RWPE2 (cell line): ENCODE measurements around the gene CCDC183.

Source experiments
- ATAC-seq: fragments of 200-7000 bp; cut with Tn5 transposase; 3 replicates; pipeline ENCODE4 v1.9.1; 2021; ENCODE audit warnings: low read depth
- DNase-seq: peaks from one replicate; pipeline ENCODE4 v3.0.0-alpha.2; 2020; ENCODE audit warnings: low spot score
- H3K27ac ChIP-seq: fragments of 450-650 bp; 2 replicates; pipeline ENCODE4 v1.5.1; 2017; ENCODE audit warnings: mild to moderate bottlenecking; ENCODE audit not compliant: poor library complexity, severe bottlenecking
- H3K27me3 ChIP-seq: fragments of 250-450 bp; sonication (Bioruptor Pico); 2 replicates; pipeline ENCODE4 v1.5.1; 2021; ENCODE audit warnings: mild to moderate bottlenecking, moderate library complexity; ENCODE audit not compliant: insufficient read depth, poor library complexity, severe bottlenecking
- H3K36me3 ChIP-seq: fragments of 250-450 bp; sonication (Bioruptor Pico); 2 replicates; pipeline ENCODE4 v1.5.1; 2020; ENCODE audit warnings: low read depth, mild to moderate bottlenecking, moderate library complexity
- H3K4me1 ChIP-seq: fragments of 250-450 bp; sonication (Bioruptor Pico); 2 replicates; pipeline ENCODE4 v1.5.1; 2021; ENCODE audit warnings: mild to moderate bottlenecking, moderate library complexity; ENCODE audit not compliant: insufficient read depth, poor library complexity, severe bottlenecking
- H3K4me3 ChIP-seq: fragments of 250-450 bp; sonication (Bioruptor Pico); 2 replicates; pipeline ENCODE4 v1.5.1; 2021; ENCODE audit warnings: mild to moderate bottlenecking, moderate library complexity; ENCODE audit not compliant: severe bottlenecking
- H3K9me3 ChIP-seq: fragments of 250-450 bp; sonication (Bioruptor Pico); 2 replicates; pipeline ENCODE4 v1.5.1; 2021; ENCODE audit warnings: mild to moderate bottlenecking, moderate library complexity; ENCODE audit not compliant: severe bottlenecking
- CTCF ChIP-seq: fragments of 450-650 bp; IDR thresholded peaks from one replicate; pipeline ENCODE4 v1.5.1; 2017; ENCODE audit warnings: mild to moderate bottlenecking, moderate library complexity; ENCODE audit not compliant: poor library complexity, severe bottlenecking

CCDC183 gene

GRCh38 chr9:136791516-136792276 lies 4.4 kb upstream of the CCDC183 start:
- H3K4me1 ChIP-seq: peaks cover 9% of the 10 kb centered on the region

GRCh38 chr9:136792321-136793085 lies 3.6 kb upstream of the CCDC183 start:
- H3K36me3 ChIP-seq: peaks cover 14% of the 10 kb centered on the region
- no peak overlapping the region for H3K27ac ChIP-seq
- H3K9me3 ChIP-seq: no peaks in the 10 kb centered on the region
- H3K27me3 ChIP-seq: peaks cover 14% of the 10 kb centered on the region
- peaks cover 9% of the 10 kb centered on the region for H3K4me1 ChIP-seq
- ATAC-seq: no peak
- no peak for DNase-seq
- H3K4me3 ChIP-seq: peak overlapping the region; percentile 61
- no peak for TF ChIP-seq CTCF

More at GRCh38 chr9:136791516-136792276, 4.4 kb upstream of the CCDC183 start:
- H3K36me3 ChIP-seq: peaks cover 14% of the 10 kb centered on the region
- H3K4me3 ChIP-seq: peak overlapping the region; percentile 61
- DNase-seq (no peak), ATAC-seq (peak; percentile 63)
- H3K27ac ChIP-seq: peak overlapping the region; percentile 51
- peaks cover 7% of the 10 kb centered on the region for H3K27me3 ChIP-seq
- H3K9me3 ChIP-seq: no peaks in the 10 kb centered on the region
- TF ChIP-seq CTCF: peak; percentile 98

DNA sequence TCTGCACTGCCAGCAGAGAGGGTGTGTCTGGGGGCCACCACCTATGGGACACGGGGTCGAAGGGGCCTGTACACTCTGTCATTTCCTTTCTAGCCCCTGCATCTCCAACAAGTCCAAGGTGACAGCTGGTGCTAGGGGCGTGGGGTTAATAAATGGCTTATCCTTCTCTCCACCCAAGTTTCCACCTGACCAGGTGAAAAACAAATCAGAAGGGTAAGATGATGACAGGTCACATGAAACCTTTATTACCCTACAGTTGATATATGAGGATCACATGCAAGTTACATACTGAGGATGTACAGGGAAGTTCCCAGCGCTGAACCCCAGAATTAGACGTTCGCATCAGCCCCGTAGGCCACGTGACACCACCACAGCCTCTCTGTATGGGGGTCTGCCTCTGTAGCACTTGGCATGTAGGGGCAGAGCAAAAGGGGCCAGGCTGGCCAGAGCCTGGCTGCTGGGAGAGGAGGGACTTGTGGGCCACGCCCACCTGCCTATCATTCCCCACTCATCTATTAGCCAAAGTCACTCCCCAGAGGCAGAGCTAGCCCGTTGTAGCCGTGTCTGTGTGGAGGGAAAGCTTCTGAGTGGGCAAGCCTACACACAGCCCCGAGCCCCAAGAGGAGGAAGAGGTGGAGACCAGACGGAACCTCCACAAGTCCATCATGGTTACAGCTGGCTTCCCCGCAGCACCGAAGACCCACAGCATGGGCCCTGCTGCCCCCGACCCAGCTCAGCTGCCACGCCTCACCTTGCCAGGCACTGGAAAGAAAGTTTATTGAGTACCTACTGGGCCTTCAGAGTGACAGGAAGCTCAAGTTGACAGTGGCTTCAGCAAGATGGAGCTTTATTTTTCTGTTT lies 2.8 kb upstream of the CCDC183 start:
- H3K36me3 ChIP-seq: peaks cover 14% of the 10 kb centered on the region
- ATAC-seq (no peak), DNase-seq (no peak)
- H3K4me1 ChIP-seq: peaks cover 9% of the 10 kb centered on the region
- no peak overlapping the region for H3K4me3 ChIP-seq
- no peak for TF ChIP-seq CTCF
- H3K27me3 ChIP-seq: peaks cover 22% of the 10 kb centered on the region
- no peaks in the 10 kb centered on the region for H3K9me3 ChIP-seq
- no peak overlapping the region for H3K27ac ChIP-seq

DNA sequence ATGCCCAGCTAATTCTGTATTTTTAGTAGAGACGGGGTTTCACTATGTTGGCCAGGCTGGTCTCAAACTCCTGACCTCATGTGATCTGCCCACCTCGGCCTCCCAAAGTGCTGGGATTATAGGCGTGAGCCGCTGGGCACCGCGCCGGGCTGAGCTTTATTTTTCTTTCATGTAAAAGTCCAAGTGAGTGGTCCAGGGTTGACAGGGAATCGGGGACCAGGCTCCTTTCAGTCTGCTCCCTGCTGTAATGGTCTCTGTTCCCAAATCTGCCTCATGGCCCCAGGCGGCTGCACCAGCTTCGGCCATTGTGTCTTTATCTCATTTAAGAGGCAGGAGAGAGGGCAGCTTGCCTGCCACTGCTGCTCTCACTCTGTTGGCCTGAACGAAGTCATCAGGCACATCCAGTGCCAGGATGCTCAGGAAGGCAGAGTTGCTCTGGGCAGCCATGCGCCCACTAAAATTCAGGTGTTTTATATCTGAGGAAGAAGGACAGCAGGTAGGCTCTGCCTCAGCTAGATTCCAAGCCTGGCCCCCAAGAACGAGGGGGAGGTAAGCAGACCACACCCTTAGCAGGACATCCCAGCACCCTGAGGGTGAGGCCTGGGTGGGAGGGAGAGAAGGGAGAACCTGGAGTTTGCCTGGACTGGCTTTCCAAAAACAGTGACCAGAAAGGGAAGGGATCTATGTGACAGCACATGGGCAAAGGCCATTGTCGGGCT lies 1.7 kb upstream of the CCDC183 start:
- peaks cover 14% of the 10 kb centered on the region for H3K36me3 ChIP-seq
- H3K9me3 ChIP-seq: no peaks in the 10 kb centered on the region
- ATAC-seq (no peak), DNase-seq (no peak)
- no peak for TF ChIP-seq CTCF
- peaks cover 33% of the 10 kb centered on the region for H3K27me3 ChIP-seq
- no peak overlapping the region for H3K27ac ChIP-seq
- peaks cover 10% of the 10 kb centered on the region for H3K4me1 ChIP-seq
- no peak overlapping the region for H3K4me3 ChIP-seq
